Neuronal stem cell (in vitro differentiated cells): ENCODE data around the gene ITPR1.

Experiments
- DNase-seq: peaks from one replicate; pipeline ENCODE4 v3.0.0-alpha.2; 2013; ENCODE audit warnings: low spot score
- H2AFZ ChIP-seq: one replicate; pipeline ENCODE4 v1.6.1; 2013; ENCODE audit warnings: mild to moderate bottlenecking, low read length, inconsistent platforms
- H2AK5ac ChIP-seq: 2 replicates; pipeline ENCODE4 v1.6.1; 2013; ENCODE audit warnings: low read depth, mild to moderate bottlenecking, inconsistent platforms, low read length, moderate library complexity, mixed read lengths
- H2BK120ac ChIP-seq: 2 replicates; pipeline ENCODE4 v1.6.1; 2013; ENCODE audit warnings: low read depth, mild to moderate bottlenecking, inconsistent platforms, low read length, moderate library complexity, mixed read lengths
- H2BK12ac ChIP-seq: one replicate; pipeline ENCODE4 v1.6.1; 2013; ENCODE audit warnings: low read length, inconsistent platforms
- H2BK15ac ChIP-seq: 2 replicates; pipeline ENCODE4 v1.6.1; 2013; ENCODE audit warnings: mild to moderate bottlenecking, low read length, inconsistent platforms, mixed read lengths
- H2BK5ac ChIP-seq: one replicate; pipeline ENCODE4 v1.6.1; 2013; ENCODE audit warnings: inconsistent platforms, mild to moderate bottlenecking, low read length, moderate library complexity
- H3K14ac ChIP-seq: one replicate; pipeline ENCODE4 v1.6.1; 2013; ENCODE audit warnings: low read length, inconsistent platforms
- H3K18ac ChIP-seq: 2 replicates; pipeline ENCODE4 v1.6.1; 2013; ENCODE audit warnings: low read length, inconsistent platforms
- H3K23ac ChIP-seq: 2 replicates; pipeline ENCODE4 v1.6.1; 2013; ENCODE audit warnings: low read depth, mild to moderate bottlenecking, mixed read lengths, low read length, inconsistent platforms; ENCODE audit not compliant: poor library complexity
- H3K27ac ChIP-seq: replicated peaks from 3 replicates; pipeline ENCODE4 v1.5.1; 2013; ENCODE audit warnings: low read length, inconsistent platforms
- H3K27me3 ChIP-seq, 3 experiments: 2 replicates each; pipeline ENCODE4 v1.6.1; 2013; ENCODE audit warnings: low read length in 3 of 3, mild to moderate bottlenecking in 2 of 3, inconsistent platforms in 1 of 3, low read depth in 1 of 3, mixed read lengths in 1 of 3, moderate library complexity in 1 of 3; ENCODE audit not compliant: control insufficient read depth in 3 of 3, insufficient read depth in 3 of 3
- H3K36me3 ChIP-seq, 2 donors: replicated peaks in 1 of 2; 2 replicates each; pipeline ENCODE4 v1.6.1; 2013; ENCODE audit warnings: low read length in 2 of 2; ENCODE audit not compliant: control insufficient read depth in 2 of 2, insufficient read depth in 2 of 2
- H3K4ac ChIP-seq: 2 replicates; pipeline ENCODE4 v1.6.1; 2013; ENCODE audit warnings: inconsistent platforms, mild to moderate bottlenecking, low read length, moderate library complexity
- H3K4me1 ChIP-seq, 2 donors: 1 replicate in 1 of 2; 2 replicates in 1 of 2; pipeline ENCODE4 v1.6.1; 2013; ENCODE audit warnings: low read length in 2 of 2, low read depth in 1 of 2; ENCODE audit not compliant: control insufficient read depth in 2 of 2, insufficient read depth in 1 of 2
- H3K4me2 ChIP-seq: one replicate; pipeline ENCODE4 v1.6.1; 2013; ENCODE audit warnings: mild to moderate bottlenecking, low read length, inconsistent platforms; ENCODE audit not compliant: insufficient read depth, poor library complexity, severe bottlenecking
- H3K4me3 ChIP-seq, 2 donors: 2 replicates each; pipeline ENCODE4 v1.5.1; 2013; ENCODE audit warnings: low read length in 2 of 2, mild to moderate bottlenecking in 2 of 2, inconsistent platforms in 1 of 2, moderate library complexity in 1 of 2
- H3K79me1 ChIP-seq: one replicate; pipeline ENCODE4 v1.6.1; 2013; ENCODE audit warnings: low read depth, mild to moderate bottlenecking, inconsistent platforms, low read length, moderate library complexity
- H3K9ac ChIP-seq: one replicate; pipeline ENCODE4 v1.6.1; 2013; ENCODE audit warnings: mild to moderate bottlenecking, low read depth, low read length, inconsistent platforms; ENCODE audit not compliant: poor library complexity
- H3K9me3 ChIP-seq, 2 donors: replicated peaks in 1 of 2; 2 replicates each; pipeline versions ENCODE3 to v1.6.1; 2013; ENCODE audit warnings: low read length in 2 of 2, mild to moderate bottlenecking in 2 of 2, inconsistent platforms in 1 of 2, low read depth in 1 of 2, mixed read lengths in 1 of 2, moderate library complexity in 1 of 2; ENCODE audit not compliant: control insufficient read depth in 2 of 2, insufficient read depth in 1 of 2
- H4K8ac ChIP-seq: one replicate; pipeline ENCODE4 v1.6.1; 2013; ENCODE audit warnings: low read depth, mild to moderate bottlenecking, inconsistent platforms, low read length, moderate library complexity
- H4K91ac ChIP-seq: one replicate; pipeline ENCODE4 v1.6.1; 2013; ENCODE audit warnings: low read length, low read depth, mild to moderate bottlenecking, inconsistent platforms; ENCODE audit not compliant: poor library complexity
- WGBS, 2 donors: extraction: QIAGEN DNeasy Blood & Tissue Kit; methylation state at CpG; one replicate each; pipeline ENCODE4 v1.1.7; 2013; ENCODE audit warnings: missing lambda C conversion rate in 2 of 2, mixed read lengths in 1 of 2; ENCODE audit not compliant: insufficient read length in 2 of 2, insufficient replicate concordance in 1 of 2; ENCODE audit errors: extremely low coverage in 2 of 2; 5-methylcytosine and 5-hydroxymethylcytosine counted together

The ITPR1 gene

DNA sequence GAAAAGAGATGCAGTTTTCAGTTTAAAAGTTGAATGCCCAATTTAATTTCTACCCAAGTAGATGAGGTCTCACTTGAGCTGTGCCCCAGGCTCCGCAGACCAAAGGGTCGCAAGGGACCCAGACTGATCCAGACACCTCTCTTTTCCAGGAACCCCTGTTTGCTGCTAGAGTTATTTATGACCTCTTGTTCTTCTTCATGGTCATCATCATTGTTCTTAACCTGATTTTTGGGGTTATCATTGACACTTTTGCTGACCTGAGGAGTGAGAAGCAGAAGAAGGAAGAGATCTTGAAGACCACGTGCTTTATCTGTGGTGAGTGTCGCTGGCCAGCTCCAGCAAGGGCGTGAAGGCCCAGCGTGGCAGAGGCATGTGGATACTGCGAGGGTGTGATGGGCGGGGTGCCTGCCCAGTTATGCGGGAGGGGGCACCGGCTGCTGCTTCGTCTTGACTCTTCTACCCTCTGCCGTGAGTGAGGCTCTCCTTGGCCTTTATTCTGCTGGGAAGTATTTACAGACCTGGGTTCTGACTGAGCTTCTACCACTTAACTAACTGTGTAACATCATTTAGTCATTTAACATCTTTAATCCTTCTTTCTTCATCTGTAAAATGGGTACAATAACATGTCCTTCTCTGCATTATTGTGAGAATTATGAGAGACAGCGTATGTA is 321.9 kb downstream of the ITPR1 start:
- peaks cover 4 to 12% of the 10 kb centered on the region in 2 donors for H3K9me3 ChIP-seq
- H3K4ac ChIP-seq: no peak overlapping the region
- H2AFZ ChIP-seq: no peak overlapping the region
- peaks cover 4% of the 10 kb centered on the region for H3K79me1 ChIP-seq
- H3K18ac ChIP-seq: no peak overlapping the region
- no peak overlapping the region for H2BK120ac ChIP-seq
- no peak overlapping the region for H4K91ac ChIP-seq
- peak overlapping the region; percentile 77 for H3K14ac ChIP-seq
- no peak overlapping the region for H3K23ac ChIP-seq
- no peak overlapping the region for H2BK15ac ChIP-seq
- H2BK5ac ChIP-seq: no peak overlapping the region
- no peak overlapping the region for H2BK12ac ChIP-seq
- no peak overlapping the region for H3K4me2 ChIP-seq
- no peaks in the 10 kb centered on the region for H3K27me3 ChIP-seq
- H3K9ac ChIP-seq: no peak overlapping the region
- H3K27ac ChIP-seq: no peak overlapping the region
- no CpG with 5 or more reads among the region's 13 CpGs for WGBS, 2 donors
- H2AK5ac ChIP-seq: no peak overlapping the region
- peaks cover 0 to 3% of the 10 kb centered on the region in 2 donors for H3K36me3 ChIP-seq
- H3K4me1 ChIP-seq: no peaks in the 10 kb centered on the region
- H4K8ac ChIP-seq: no peak overlapping the region
- no peak for DNase-seq
- H3K4me3 ChIP-seq: no peak overlapping the region

DNA sequence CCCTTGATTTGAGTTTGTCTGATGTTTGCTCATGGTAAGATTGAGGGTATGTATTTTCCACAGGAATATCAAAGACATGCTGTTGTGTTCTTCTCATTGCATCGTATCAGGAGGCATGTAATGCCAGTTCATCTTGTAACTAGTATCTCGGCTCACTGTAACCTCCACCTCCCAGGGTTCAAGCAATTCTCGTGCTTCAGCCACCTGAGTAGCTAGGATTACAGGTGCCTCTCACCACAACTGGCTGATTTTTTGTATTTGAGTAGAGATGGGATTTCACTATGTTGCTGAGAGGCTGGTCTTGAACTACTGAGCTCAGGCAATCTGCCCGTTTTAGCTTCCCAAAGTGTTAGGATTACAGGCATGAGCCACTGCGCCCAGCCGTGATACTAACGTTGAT is 323.2 kb downstream of the ITPR1 start:
- Histone ChIP-seq H3K23ac (no peak overlapping the region), H3K36me3 (peaks cover 0 to 1% of the 10 kb centered on the region in 2 donors), H3K14ac (no peak overlapping the region), H4K91ac (no peak overlapping the region), H2BK5ac (no peak overlapping the region), H2AK5ac (no peak overlapping the region), H2BK120ac (no peak overlapping the region), H3K4me1 (no peaks in the 10 kb centered on the region), H4K8ac (no peak overlapping the region), H3K27ac (no peak overlapping the region), H3K4ac (no peak overlapping the region), H2BK15ac (no peak overlapping the region), H3K4me3 (no peak overlapping the region), H3K9ac (no peak overlapping the region), H3K9me3 (peaks cover 4 to 12% of the 10 kb centered on the region in 2 donors), H2BK12ac (no peak overlapping the region), H3K79me1 (peaks cover 4% of the 10 kb centered on the region), H3K4me2 (no peak overlapping the region), H3K27me3 (no peaks in the 10 kb centered on the region), H2AFZ (no peak overlapping the region), H3K18ac (no peak overlapping the region)
- no CpG with 5 or more reads among the region's 7 CpGs for WGBS, 2 donors
- DNase-seq: no peak

- H2BK12ac ChIP-seq: no peak overlapping the region
- peaks cover 4 to 12% of the 10 kb centered on the region in 2 donors for H3K9me3 ChIP-seq
- no peak overlapping the region for H3K14ac ChIP-seq
- WGBS, 2 donors: no CpG with 5 or more reads among the region's 2 CpGs
- no peak overlapping the region for H3K18ac ChIP-seq
- no peak overlapping the region for H3K9ac ChIP-seq
- H3K4me1 ChIP-seq: no peaks in the 10 kb centered on the region
- no peak overlapping the region for H2AK5ac ChIP-seq
- no peak overlapping the region for H2BK120ac ChIP-seq
- H4K8ac ChIP-seq: no peak overlapping the region
- H3K4me2 ChIP-seq: no peak overlapping the region
- no peak overlapping the region for H3K4me3 ChIP-seq
- no peak overlapping the region for H2AFZ ChIP-seq
- no peak overlapping the region for H4K91ac ChIP-seq
- no peak overlapping the region for H3K27ac ChIP-seq
- H3K23ac ChIP-seq: no peak overlapping the region
- H3K79me1 ChIP-seq: peaks cover 4% of the 10 kb centered on the region
- H3K27me3 ChIP-seq: no peaks in the 10 kb centered on the region
- H2BK5ac ChIP-seq: no peak overlapping the region
- H2BK15ac ChIP-seq: no peak overlapping the region
- H3K4ac ChIP-seq: no peak overlapping the region
- H3K36me3 ChIP-seq: peaks cover 0 to 1% of the 10 kb centered on the region in 2 donors
- DNase-seq: no peak
These were observed 323.6 kb downstream of the ITPR1 start for GRCh38 chr3:4816718-4817117.

DNA sequence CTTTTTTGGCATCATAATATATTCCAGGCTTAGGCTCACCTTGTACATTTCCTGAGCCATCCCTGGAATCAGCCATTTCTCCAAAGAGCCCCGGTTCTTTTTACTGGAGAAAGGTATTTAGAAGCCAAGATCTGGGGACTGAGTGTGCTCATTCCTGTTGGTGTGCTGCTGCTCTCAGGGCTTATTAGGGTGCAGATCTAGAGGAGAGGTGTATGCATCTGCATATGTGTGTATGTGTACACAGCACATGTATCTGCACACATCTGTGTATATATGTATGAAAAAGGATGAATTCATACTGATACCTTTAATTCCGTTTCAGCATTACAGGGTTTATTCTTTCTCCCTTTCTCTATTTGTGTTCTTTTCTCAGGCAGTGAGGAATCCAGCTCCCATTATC is 324.0 kb downstream of the ITPR1 start:
- H2BK12ac ChIP-seq: no peak overlapping the region
- H2AFZ ChIP-seq: no peak overlapping the region
- no peak overlapping the region for H4K91ac ChIP-seq
- no peak for DNase-seq
- no peak overlapping the region for H3K27ac ChIP-seq
- no peak overlapping the region for H4K8ac ChIP-seq
- no peak overlapping the region for H2BK15ac ChIP-seq
- H3K4me3 ChIP-seq: no peak overlapping the region
- no peaks in the 10 kb centered on the region for H3K4me1 ChIP-seq
- no peak overlapping the region for H3K23ac ChIP-seq
- H3K4me2 ChIP-seq: no peak overlapping the region
- peaks cover 4% of the 10 kb centered on the region for H3K79me1 ChIP-seq
- H3K27me3 ChIP-seq: no peaks in the 10 kb centered on the region
- H2BK120ac ChIP-seq: no peak overlapping the region
- no peak overlapping the region for H3K14ac ChIP-seq
- no peak overlapping the region for H3K9ac ChIP-seq
- peaks cover 0 to 1% of the 10 kb centered on the region in 2 donors for H3K36me3 ChIP-seq
- no peak overlapping the region for H2AK5ac ChIP-seq
- no peak overlapping the region for H3K18ac ChIP-seq
- H2BK5ac ChIP-seq: no peak overlapping the region
- WGBS, 2 donors: no CpG with 5 or more reads among the region's 2 CpGs
- peaks cover 4 to 12% of the 10 kb centered on the region in 2 donors for H3K9me3 ChIP-seq
- no peak overlapping the region for H3K4ac ChIP-seq
